GM21367 (cell line): Measurements from ENCODE around the gene OR10T2.
"Not testable (repeated sequence)": the region's sequence is repeated elsewhere in the genome, so short reads cannot be mapped to it uniquely, and the experiment has no call there.

Experiments used
- ATAC-seq: cut with Tn5 transposase; IDR thresholded peaks from one replicate; pipeline ENCODE4 v1.9.1; 2021; ENCODE audit not compliant: unreplicated experiment

The OR10T2 gene

GRCh38 chr1:158398818-158399514 lies at the start of gene OR10T2:
Gene OR10T2, minus strand, starts transcription at chr1:158399466. Its CDS starts 0 bp downstream, at chr1:158399466.
- ATAC-seq, result no peak

GRCh38 chr1:158445376-158445775 lies 46.1 kb upstream of the OR10T2 start:
- no peak for ATAC-seq

GRCh38 chr1:158434741-158435140 lies 35.5 kb upstream of the OR10T2 start:
- ATAC-seq, result no peak

- ATAC-seq, result not testable (repeated sequence)
Observed at GRCh38 chr1:158430163-158430562, 30.9 kb upstream of the OR10T2 start.

- ATAC-seq, result no peak
Observed at GRCh38 chr1:158426137-158426536, 26.9 kb upstream of the OR10T2 start, which contains the start of gene OR10K2. Gene OR10K2, minus strand, starts transcription at chr1:158426237. Its CDS starts 5,371 bp downstream, at chr1:158420866.

GRCh38 chr1:158425027-158425426 lies 25.8 kb upstream of the OR10T2 start:
- no peak for ATAC-seq

GRCh38 chr1:158422212-158422611 lies 22.9 kb upstream of the OR10T2 start:
- ATAC-seq, result no peak

- ATAC-seq, result no peak
Observed at GRCh38 chr1:158417586-158417985, 18.3 kb upstream of the OR10T2 start.

GRCh38 chr1:158414651-158415345 lies 15.5 kb upstream of the OR10T2 start:
- ATAC-seq, result no peak

- no peak for ATAC-seq
Observed at GRCh38 chr1:158407092-158407491, 7.8 kb upstream of the OR10T2 start.

- ATAC-seq, result no peak
Observed at GRCh38 chr1:158400871-158401270, 1.6 kb upstream of the OR10T2 start.

- ATAC-seq, result no peak
Observed at GRCh38 chr1:158396646-158397045, 2.6 kb downstream of the OR10T2 start.

- no peak for ATAC-seq
Observed at GRCh38 chr1:158393476-158393875, 5.8 kb downstream of the OR10T2 start.

- no peak for ATAC-seq
Observed at GRCh38 chr1:158391099-158391498, 8.2 kb downstream of the OR10T2 start.

GRCh38 chr1:158390331-158390730 lies 8.9 kb downstream of the OR10T2 start:
- no peak for ATAC-seq

- ATAC-seq, result no peak
Observed at GRCh38 chr1:158374860-158375259, 24.4 kb downstream of the OR10T2 start.

- ATAC-seq, result not testable (repeated sequence)
Observed at GRCh38 chr1:158374101-158374500, 25.2 kb downstream of the OR10T2 start.

GRCh38 chr1:158371188-158371953 lies 27.9 kb downstream of the OR10T2 start:
- ATAC-seq, result peak; percentile 84

GRCh38 chr1:158366783-158367182 lies 32.5 kb downstream of the OR10T2 start:
- ATAC-seq, result no peak

- no peak for ATAC-seq
Observed at GRCh38 chr1:158362941-158363340, 36.3 kb downstream of the OR10T2 start.

GRCh38 chr1:158362482-158362881 lies 36.8 kb downstream of the OR10T2 start:
- ATAC-seq, result no peak

GRCh38 chr1:158357441-158357840 lies 41.8 kb downstream of the OR10T2 start:
- ATAC-seq, result no peak
